K562 (cell line): Measurements from ENCODE around the gene C12orf60. TPM values are rescaled to one million over a fixed set of nuclear protein-coding genes. Genes with fewer than 3 reads are reported as not detected.

ENCODE experiments used
- C11orf30 ChIP-seq: fragments of 450-650 bp; IDR thresholded peaks from 2 replicates; pipeline ENCODE4 v1.6.1; 2016; ENCODE audit warnings: low read depth, mild to moderate bottlenecking
- E2F5 ChIP-seq: sonication (generic); formaldehyde crosslinking; IDR thresholded peaks from 2 replicates; pipeline ENCODE4 v1.8.0; 2022; ENCODE audit warnings: mild to moderate bottlenecking, missing genetic modification reagents
- ESRRA ChIP-seq: fragments of 450-650 bp; IDR thresholded peaks from 2 replicates; pipeline ENCODE4 v1.6.1; 2014; ENCODE audit warnings: low read depth, mild to moderate bottlenecking, moderate library complexity, borderline replicate concordance
- PHTF2 ChIP-seq: fragments of 250-450 bp; sonication (Bioruptor Pico); IDR thresholded peaks from 2 replicates; pipeline ENCODE4 v1.5.0; 2021; ENCODE audit warnings: mild to moderate bottlenecking
- POU5F1 ChIP-seq: fragments of 150-350 bp; IDR thresholded peaks from 2 replicates; pipeline ENCODE4 v1.6.1; 2014; ENCODE audit warnings: borderline replicate concordance, low read length, low read depth, mild to moderate bottlenecking; ENCODE audit not compliant: partially characterized antibody
- RBM39 ChIP-seq: fragments of 200-400 bp; formaldehyde crosslinking; optimal IDR thresholded peaks from 2 replicates; pipeline ENCODE3; 2018; ENCODE audit warnings: low read depth, low read length
- SRSF3 ChIP-seq: fragments of 200-400 bp; formaldehyde crosslinking; IDR thresholded peaks from 2 replicates; pipeline ENCODE4 v1.6.1; 2016; ENCODE audit warnings: mild to moderate bottlenecking, low read length, moderate library complexity; ENCODE audit not compliant: insufficient read depth
- TEAD1 ChIP-seq, 2 experiments: fragments of 450-650 bp in 1 of 2; sonication (generic) in 1 of 2; formaldehyde crosslinking; IDR thresholded peaks; 2 replicates each; pipeline versions ENCODE4 v1.4.0 to v1.8.0; 2020 to 2022; ENCODE audit warnings: mild to moderate bottlenecking in 2 of 2, missing genetic modification reagents in 1 of 2
- ZNF354B ChIP-seq: fragments of 250-450 bp; sonication (Bioruptor Pico); IDR thresholded peaks from 2 replicates; pipeline ENCODE4 v1.4.0; 2020
- ZNF41 ChIP-seq: fragments of 250-450 bp; sonication (Bioruptor Pico); conservative IDR thresholded peaks from 2 replicates; pipeline ENCODE4 v1.4.0; 2020; ENCODE audit warnings: mild to moderate bottlenecking
- ZNF507 ChIP-seq: conservative IDR thresholded peaks from 2 replicates; pipeline ENCODE4 v1.6.1; 2017; ENCODE audit warnings: missing genetic modification characterization, missing compliant biosample characterization
- ZNF668 ChIP-seq: fragments of 250-450 bp; sonication (Bioruptor Pico); IDR thresholded peaks from 2 replicates; pipeline ENCODE4 v1.8.0; 2022; ENCODE audit warnings: mild to moderate bottlenecking, inconsistent platforms
- polyA plus RNA-seq, 8 experiments: library from polyadenylated mRNA; depleted of rRNA in 4 of 8; stranded (reverse) in 5 of 8; unstranded in 3 of 8; fragments of >200 nt; fragmentation: Nextera tagmentation in 2 of 8; fragmentation: Illumina TruSeq in 1 of 8; extraction: Ambion mirVana in 2 of 8; extraction: Trizol in 1 of 8; gene quantifications; 2 replicates each; pipeline versions ENCODE4 v1.2.1 to v1.2.3, GENCODE V29; 2011 to 2014; ENCODE audit warnings: inconsistent platforms in 1 of 8, missing spikeins in 1 of 8
- total RNA-seq, 7 experiments: library from RNA; depleted of rRNA in 6 of 7; stranded (reverse); fragments of >200 nt in 6 of 7; fragmentation: Illumina TruSeq in 2 of 7; extraction: Trizol in 2 of 7; gene quantifications; 2 replicates each; pipeline versions ENCODE4 v1.2.1 to v1.2.3, GENCODE V29; 2011 to 2021; ENCODE audit warnings: low replicate concordance in 1 of 7
- TF ChIP-seq, protein P1 (sequence below), 2 experiments: fragments of 150-350 bp in 1 of 2; IDR thresholded peaks; 2 replicates each; pipeline ENCODE4 v1.6.1; 2012 to 2016; ENCODE audit warnings: low read depth in 2 of 2, low read length in 2 of 2, mild to moderate bottlenecking in 1 of 2, moderate library complexity in 1 of 2
- TF ChIP-seq, protein P2 (sequence below): fragments of 450-650 bp; formaldehyde crosslinking; IDR thresholded peaks from 2 replicates; pipeline ENCODE4 v1.4.0; 2020; ENCODE audit warnings: mild to moderate bottlenecking, moderate library complexity
- TF ChIP-seq, protein P3 (sequence below): sonication (generic); formaldehyde crosslinking; IDR thresholded peaks from 2 replicates; pipeline ENCODE4 v1.8.0; 2023; ENCODE audit warnings: missing genetic modification reagents, mild to moderate bottlenecking, borderline replicate concordance

C12orf60 gene
- total and polyA plus RNA-seq, 9 of the 15 experiments (the other 6 are each of a cell fraction or from before 2014, with no cell fraction given), result 0.41 to 4.4 (median 2.5) TPM

- peak in 1 of 2 experiments; percentile 86; a peak in 1 of 4 replicates for TF ChIP-seq TEAD1 (CRISPR knock-in tag; IDR thresholded peaks at IDR 0.05)
- TF ChIP-seq ZNF507 (tag), result no peak
- TF ChIP-seq, protein P1, sequence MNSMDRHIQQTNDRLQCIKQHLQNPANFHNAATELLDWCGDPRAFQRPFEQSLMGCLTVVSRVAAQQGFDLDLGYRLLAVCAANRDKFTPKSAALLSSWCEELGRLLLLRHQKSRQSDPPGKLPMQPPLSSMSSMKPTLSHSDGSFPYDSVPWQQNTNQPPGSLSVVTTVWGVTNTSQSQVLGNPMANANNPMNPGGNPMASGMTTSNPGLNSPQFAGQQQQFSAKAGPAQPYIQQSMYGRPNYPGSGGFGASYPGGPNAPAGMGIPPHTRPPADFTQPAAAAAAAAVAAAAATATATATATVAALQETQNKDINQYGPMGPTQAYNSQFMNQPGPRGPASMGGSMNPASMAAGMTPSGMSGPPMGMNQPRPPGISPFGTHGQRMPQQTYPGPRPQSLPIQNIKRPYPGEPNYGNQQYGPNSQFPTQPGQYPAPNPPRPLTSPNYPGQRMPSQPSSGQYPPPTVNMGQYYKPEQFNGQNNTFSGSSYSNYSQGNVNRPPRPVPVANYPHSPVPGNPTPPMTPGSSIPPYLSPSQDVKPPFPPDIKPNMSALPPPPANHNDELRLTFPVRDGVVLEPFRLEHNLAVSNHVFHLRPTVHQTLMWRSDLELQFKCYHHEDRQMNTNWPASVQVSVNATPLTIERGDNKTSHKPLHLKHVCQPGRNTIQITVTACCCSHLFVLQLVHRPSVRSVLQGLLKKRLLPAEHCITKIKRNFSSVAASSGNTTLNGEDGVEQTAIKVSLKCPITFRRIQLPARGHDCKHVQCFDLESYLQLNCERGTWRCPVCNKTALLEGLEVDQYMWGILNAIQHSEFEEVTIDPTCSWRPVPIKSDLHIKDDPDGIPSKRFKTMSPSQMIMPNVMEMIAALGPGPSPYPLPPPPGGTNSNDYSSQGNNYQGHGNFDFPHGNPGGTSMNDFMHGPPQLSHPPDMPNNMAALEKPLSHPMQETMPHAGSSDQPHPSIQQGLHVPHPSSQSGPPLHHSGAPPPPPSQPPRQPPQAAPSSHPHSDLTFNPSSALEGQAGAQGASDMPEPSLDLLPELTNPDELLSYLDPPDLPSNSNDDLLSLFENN (IDR thresholded peaks at IDR 0.05; ENCODE audit: low read depth in 2 of 2, low read length in 2 of 2), result 0 out of 4 replicates have a peak, but pooled peaks of 1 of the 2 experiments have one; percentile 5
- no peak for TF ChIP-seq E2F5
- TF ChIP-seq, protein P2, sequence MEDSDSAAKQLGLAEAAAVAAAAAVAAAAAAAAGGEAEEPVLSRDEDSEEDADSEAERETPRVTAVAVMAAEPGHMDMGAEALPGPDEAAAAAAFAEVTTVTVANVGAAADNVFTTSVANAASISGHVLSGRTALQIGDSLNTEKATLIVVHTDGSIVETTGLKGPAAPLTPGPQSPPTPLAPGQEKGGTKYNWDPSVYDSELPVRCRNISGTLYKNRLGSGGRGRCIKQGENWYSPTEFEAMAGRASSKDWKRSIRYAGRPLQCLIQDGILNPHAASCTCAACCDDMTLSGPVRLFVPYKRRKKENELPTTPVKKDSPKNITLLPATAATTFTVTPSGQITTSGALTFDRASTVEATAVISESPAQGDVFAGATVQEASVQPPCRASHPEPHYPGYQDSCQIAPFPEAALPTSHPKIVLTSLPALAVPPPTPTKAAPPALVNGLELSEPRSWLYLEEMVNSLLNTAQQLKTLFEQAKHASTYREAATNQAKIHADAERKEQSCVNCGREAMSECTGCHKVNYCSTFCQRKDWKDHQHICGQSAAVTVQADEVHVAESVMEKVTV (CRISPR knock-in tag), result no peak
- no peak for TF ChIP-seq RBM39
- TF ChIP-seq C11orf30, result peak; percentile 48
- TF ChIP-seq ESRRA, result peak; percentile 29; the same call in 1 of the 2 replicates
- TF ChIP-seq ZNF354B (CRISPR knock-in tag), result no peak
- TF ChIP-seq, protein P3, sequence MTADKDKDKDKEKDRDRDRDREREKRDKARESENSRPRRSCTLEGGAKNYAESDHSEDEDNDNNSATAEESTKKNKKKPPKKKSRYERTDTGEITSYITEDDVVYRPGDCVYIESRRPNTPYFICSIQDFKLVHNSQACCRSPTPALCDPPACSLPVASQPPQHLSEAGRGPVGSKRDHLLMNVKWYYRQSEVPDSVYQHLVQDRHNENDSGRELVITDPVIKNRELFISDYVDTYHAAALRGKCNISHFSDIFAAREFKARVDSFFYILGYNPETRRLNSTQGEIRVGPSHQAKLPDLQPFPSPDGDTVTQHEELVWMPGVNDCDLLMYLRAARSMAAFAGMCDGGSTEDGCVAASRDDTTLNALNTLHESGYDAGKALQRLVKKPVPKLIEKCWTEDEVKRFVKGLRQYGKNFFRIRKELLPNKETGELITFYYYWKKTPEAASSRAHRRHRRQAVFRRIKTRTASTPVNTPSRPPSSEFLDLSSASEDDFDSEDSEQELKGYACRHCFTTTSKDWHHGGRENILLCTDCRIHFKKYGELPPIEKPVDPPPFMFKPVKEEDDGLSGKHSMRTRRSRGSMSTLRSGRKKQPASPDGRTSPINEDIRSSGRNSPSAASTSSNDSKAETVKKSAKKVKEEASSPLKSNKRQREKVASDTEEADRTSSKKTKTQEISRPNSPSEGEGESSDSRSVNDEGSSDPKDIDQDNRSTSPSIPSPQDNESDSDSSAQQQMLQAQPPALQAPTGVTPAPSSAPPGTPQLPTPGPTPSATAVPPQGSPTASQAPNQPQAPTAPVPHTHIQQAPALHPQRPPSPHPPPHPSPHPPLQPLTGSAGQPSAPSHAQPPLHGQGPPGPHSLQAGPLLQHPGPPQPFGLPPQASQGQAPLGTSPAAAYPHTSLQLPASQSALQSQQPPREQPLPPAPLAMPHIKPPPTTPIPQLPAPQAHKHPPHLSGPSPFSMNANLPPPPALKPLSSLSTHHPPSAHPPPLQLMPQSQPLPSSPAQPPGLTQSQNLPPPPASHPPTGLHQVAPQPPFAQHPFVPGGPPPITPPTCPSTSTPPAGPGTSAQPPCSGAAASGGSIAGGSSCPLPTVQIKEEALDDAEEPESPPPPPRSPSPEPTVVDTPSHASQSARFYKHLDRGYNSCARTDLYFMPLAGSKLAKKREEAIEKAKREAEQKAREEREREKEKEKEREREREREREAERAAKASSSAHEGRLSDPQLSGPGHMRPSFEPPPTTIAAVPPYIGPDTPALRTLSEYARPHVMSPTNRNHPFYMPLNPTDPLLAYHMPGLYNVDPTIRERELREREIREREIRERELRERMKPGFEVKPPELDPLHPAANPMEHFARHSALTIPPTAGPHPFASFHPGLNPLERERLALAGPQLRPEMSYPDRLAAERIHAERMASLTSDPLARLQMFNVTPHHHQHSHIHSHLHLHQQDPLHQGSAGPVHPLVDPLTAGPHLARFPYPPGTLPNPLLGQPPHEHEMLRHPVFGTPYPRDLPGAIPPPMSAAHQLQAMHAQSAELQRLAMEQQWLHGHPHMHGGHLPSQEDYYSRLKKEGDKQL (CRISPR knock-in tag), result no peak
- no peak for TF ChIP-seq POU5F1
- TF ChIP-seq PHTF2 (CRISPR knock-in tag), result no peak
- no peak for TF ChIP-seq ZNF668 (CRISPR knock-in tag)
- no peak for TF ChIP-seq ZNF41 (CRISPR knock-in tag)
- no peak for TF ChIP-seq SRSF3
Observed at GRCh38 chr12:14803011-14803829, at the start of gene C12orf60, which contains the start of gene WBP11 (continued).
